Choroid plexus epithelial cell (primary cell): ENCODE data around the gene MX1.

Experiments
- DNase-seq: peaks from one replicate; pipeline ENCODE4 v3.0.0-alpha.2; 2010; ENCODE audit warnings: low read depth
- H3K4me3 ChIP-seq: 2 replicates; pipeline ENCODE4 v1.5.1; 2011; ENCODE audit warnings: low read depth, mild to moderate bottlenecking, control low read depth, low read length, moderate library complexity
- TF ChIP-seq, protein P1 (sequence below): conservative IDR thresholded peaks from 2 replicates; pipeline ENCODE4 v1.5.1; 2011; ENCODE audit warnings: low read depth, mild to moderate bottlenecking, control low read depth, inconsistent platforms, low read length, moderate library complexity

MX1 gene

DNA sequence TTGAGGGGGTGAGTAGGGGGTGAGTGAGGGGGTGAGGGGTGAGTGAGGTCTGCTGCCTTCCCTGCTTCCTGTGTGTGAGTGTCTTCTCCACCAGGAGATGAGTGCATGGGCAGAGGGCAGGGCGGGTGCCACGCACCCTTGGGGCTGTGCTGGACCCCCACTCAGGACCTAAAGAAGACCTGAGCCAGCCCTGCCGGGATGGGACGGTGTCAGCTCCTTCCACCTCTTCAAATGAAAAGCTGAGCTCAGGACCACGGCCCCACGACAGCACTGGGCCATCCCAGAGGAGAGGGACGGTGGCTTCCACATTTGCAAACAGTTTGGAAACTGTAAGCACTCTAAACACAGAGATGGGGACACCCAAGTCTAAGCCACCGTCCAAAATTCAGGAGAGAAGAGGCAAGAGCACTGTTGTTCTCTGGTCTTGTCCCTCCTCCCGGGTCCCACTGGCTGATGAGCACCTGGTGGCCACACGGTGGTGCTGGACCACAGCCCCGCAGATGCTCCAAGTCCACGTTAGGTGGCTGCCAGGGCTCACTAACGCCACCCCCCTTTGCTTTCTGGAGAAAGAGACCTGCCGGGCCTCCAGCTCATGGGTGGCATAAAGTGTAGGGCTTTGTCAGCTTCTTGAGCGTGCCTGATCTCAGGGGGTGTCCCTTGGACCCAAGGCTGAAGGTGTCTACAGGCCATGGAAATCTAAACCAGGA lies 49.8 kb downstream of the MX1 start:
- DNase-seq = no peak
- H3K4me3 ChIP-seq = no peak overlapping the region
- TF ChIP-seq, protein P1, sequence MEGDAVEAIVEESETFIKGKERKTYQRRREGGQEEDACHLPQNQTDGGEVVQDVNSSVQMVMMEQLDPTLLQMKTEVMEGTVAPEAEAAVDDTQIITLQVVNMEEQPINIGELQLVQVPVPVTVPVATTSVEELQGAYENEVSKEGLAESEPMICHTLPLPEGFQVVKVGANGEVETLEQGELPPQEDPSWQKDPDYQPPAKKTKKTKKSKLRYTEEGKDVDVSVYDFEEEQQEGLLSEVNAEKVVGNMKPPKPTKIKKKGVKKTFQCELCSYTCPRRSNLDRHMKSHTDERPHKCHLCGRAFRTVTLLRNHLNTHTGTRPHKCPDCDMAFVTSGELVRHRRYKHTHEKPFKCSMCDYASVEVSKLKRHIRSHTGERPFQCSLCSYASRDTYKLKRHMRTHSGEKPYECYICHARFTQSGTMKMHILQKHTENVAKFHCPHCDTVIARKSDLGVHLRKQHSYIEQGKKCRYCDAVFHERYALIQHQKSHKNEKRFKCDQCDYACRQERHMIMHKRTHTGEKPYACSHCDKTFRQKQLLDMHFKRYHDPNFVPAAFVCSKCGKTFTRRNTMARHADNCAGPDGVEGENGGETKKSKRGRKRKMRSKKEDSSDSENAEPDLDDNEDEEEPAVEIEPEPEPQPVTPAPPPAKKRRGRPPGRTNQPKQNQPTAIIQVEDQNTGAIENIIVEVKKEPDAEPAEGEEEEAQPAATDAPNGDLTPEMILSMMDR = no peak

DNA sequence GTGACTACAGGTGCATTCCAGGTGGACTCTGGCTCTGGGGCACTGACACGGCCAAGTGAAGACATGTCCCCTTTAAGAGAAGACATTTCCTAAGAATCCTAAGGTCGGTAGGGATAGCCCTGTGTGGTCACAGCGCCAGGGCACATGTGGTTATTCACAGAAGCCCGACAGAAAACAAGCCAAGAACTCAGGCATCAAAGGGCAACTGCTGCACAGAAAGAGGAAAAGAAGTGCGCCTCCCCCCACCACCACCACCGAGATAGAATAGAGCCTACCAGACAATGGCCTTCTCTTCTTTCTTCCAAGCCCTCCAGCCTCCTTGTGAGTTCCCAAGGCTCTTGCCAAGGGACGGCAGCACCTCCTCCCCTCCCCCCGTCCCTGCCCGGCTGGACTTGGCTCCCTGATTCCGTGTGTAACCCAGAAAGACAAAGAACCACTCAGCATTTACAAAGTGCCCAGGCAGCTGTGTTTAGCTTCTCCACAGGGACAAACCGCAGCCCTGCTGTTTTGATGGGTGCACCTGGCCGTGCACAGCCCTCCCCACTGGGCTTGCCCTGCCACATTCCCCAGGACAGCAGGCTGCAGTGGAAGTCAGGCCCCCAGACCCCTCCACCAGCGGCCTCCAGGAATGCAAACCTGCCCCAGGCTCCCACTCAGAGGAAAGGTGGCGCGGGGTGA lies 51.7 kb downstream of the MX1 start:
- no peak overlapping the region for H3K4me3 ChIP-seq
- TF ChIP-seq, protein P1 = no peak
- no peak for DNase-seq

DNA sequence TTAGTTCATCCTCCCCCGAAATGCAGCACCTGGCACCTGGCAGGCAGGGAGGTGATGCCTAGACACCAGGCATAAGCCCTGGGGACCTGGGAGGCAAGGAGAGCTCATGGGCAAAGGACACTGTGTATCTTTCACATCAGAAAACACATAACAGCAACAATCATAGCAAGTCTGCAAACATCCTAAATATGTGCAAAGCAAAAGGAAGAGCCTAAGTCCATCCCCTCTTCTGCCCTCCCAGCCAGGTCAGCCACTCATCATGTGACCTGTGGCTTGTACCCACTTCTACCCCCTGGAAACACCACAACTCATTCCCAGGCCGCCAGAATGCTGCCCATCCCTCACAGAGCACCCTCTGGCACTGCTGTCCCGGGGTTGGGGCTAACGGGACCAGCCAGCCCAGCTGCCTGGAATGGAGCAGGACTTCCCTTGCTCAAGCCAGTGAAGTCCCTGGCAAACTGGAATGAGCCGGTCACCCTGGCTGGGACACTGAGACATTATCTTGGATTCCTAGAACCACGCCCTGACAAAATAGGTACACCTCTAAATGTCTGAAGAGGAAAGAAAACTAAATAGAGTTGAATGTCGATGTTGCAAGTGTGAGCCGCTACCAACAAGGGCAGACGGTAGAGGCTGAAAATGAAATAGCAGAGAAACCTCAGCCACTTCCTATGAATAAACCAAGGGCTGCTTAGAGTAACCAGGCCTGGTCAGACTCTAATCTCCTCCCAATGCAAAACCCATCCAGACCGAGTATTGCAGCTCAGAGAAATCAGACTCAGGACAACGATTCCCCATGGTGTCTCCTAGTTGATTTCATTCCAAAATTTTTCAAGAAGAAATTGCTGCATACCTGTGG lies 52.5 kb downstream of the MX1 start:
- H3K4me3 ChIP-seq = no peak overlapping the region
- TF ChIP-seq, protein P1 = no peak
- no peak for DNase-seq

- TF ChIP-seq, protein P1 = no peak
- no peak overlapping the region for H3K4me3 ChIP-seq
- DNase-seq = no peak
Measured at GRCh38 chr21:41479686-41480085, 53.6 kb downstream of the MX1 start.

- TF ChIP-seq, protein P1 = no peak
- DNase-seq = no peak
- no peak overlapping the region for H3K4me3 ChIP-seq
Measured at GRCh38 chr21:41480086-41480690, 54.1 kb downstream of the MX1 start.

DNA sequence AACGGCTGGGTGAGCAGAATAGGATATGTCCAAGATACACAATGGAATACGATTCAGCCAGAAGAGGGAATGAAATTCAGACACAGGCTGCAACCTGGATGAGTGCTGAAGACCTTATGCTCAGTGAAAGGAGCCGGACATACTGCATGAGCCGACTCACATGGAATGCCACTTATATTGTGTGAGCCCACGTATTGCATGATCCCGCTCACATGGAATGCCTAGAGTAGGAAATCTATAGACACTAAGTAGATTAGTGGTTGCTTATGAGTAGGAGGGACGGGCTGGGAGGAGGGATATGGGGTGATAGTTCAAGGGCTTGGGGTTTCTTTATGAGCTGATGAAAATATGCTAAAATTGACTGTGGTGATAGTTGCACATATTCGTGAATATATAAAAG lies 55.2 kb downstream of the MX1 start:
- no peak overlapping the region for H3K4me3 ChIP-seq
- no peak for DNase-seq
- TF ChIP-seq, protein P1 = no peak
